Fibroblast of pulmonary artery (primary cell): ENCODE data around the gene KCTD8.
A peak's percentile ranks its signal among the peaks of the same experiment; 100 is the strongest.

ENCODE experiments used
- DNase-seq: peaks from one replicate; pipeline ENCODE4 v3.0.0-alpha.2; 2010; ENCODE audit warnings: low read depth
- H3K4me3 ChIP-seq: replicated peaks from 2 replicates; pipeline ENCODE4 v1.5.1; 2011; ENCODE audit warnings: low read depth, mild to moderate bottlenecking, control low read depth, low read length, moderate library complexity
- CTCF ChIP-seq: IDR thresholded peaks from 2 replicates; pipeline ENCODE4 v1.5.1; 2011; ENCODE audit warnings: mild to moderate bottlenecking, control low read depth, low read length, inconsistent platforms; ENCODE audit errors: missing control alignments

KCTD8 gene

GRCh38 chr4:44422912-44423311, 25.7 kb downstream of the KCTD8 start:
- TF ChIP-seq CTCF: no peak

GRCh38 chr4:44421330-44422065, 27.1 kb downstream of the KCTD8 start:
- no peak for DNase-seq
- no peak for TF ChIP-seq CTCF
- no peak overlapping the region for H3K4me3 ChIP-seq

More at GRCh38 chr4:44422912-44423311, 25.7 kb downstream of the KCTD8 start:
- no peak for DNase-seq
- H3K4me3 ChIP-seq: no peak overlapping the region

- DNase-seq: no peak
- no peak overlapping the region for H3K4me3 ChIP-seq
- TF ChIP-seq CTCF: no peak
Observed at GRCh38 chr4:44415251-44415650, 33.4 kb downstream of the KCTD8 start.

GRCh38 chr4:44368413-44369167, 80.0 kb downstream of the KCTD8 start:
- no peak overlapping the region for H3K4me3 ChIP-seq
- DNase-seq: no peak
- TF ChIP-seq CTCF: no peak

- no peak overlapping the region for H3K4me3 ChIP-seq
- TF ChIP-seq CTCF: no peak
- no peak for DNase-seq
Observed at GRCh38 chr4:44354172-44354571, 94.4 kb downstream of the KCTD8 start.

GRCh38 chr4:44351069-44351468, 97.5 kb downstream of the KCTD8 start:
- H3K4me3 ChIP-seq: no peak overlapping the region
- TF ChIP-seq CTCF: no peak
- DNase-seq: peak; percentile 42
